ENCODE data around the gene PLAAT5.

DNA sequence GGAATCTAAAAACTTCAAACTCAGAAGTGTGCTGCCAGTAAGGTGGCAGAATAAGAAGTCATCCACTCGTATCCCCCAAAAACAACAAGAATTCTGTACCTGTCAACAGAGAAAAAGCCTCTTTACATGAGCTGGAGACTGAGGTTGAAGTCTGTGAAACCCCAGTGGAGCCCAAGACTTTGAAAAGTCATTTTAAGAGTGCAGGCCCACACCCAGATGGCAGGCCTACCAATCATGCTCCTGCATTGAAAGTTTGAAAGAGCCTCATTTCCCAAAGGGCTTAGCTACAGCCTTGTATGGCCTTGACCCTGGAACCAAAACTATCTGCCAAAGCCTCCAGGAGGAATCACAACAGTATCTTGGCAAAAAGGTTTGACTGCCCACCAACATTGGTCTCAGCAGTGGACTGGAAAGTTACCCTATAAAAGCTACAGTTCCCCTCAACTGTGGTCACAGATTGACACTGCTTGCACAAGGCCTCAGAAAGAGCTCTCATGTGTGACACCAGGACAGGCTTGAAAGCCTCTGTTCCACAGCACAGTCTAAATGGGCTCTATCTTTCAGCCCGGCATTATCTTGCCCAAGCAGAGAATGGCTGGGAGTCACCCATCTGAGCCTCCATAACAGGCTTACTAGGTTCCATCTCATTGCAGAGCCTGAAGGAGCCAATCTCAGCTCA, 73.7 kb downstream of the PLAAT5 start:
- TF ChIP-seq POLR2AphosphoS5 (IDR thresholded peaks at IDR 0.05; ENCODE audit: low read depth, low read length) (no peak), SIN3A (conservative IDR thresholded peaks at IDR 0.05 in 1 of 2, IDR thresholded peaks at IDR 0.05 in 1 of 2; ENCODE audit: low read depth in 1 of 2, low read length in 2 of 2) (no peak), TBP (IDR thresholded peaks at IDR 0.05; ENCODE audit: low read depth, low read length) (no peak)
- TF ChIP-seq, protein P1, sequence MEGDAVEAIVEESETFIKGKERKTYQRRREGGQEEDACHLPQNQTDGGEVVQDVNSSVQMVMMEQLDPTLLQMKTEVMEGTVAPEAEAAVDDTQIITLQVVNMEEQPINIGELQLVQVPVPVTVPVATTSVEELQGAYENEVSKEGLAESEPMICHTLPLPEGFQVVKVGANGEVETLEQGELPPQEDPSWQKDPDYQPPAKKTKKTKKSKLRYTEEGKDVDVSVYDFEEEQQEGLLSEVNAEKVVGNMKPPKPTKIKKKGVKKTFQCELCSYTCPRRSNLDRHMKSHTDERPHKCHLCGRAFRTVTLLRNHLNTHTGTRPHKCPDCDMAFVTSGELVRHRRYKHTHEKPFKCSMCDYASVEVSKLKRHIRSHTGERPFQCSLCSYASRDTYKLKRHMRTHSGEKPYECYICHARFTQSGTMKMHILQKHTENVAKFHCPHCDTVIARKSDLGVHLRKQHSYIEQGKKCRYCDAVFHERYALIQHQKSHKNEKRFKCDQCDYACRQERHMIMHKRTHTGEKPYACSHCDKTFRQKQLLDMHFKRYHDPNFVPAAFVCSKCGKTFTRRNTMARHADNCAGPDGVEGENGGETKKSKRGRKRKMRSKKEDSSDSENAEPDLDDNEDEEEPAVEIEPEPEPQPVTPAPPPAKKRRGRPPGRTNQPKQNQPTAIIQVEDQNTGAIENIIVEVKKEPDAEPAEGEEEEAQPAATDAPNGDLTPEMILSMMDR (IDR thresholded peaks at IDR 0.05; ENCODE audit: control extremely low read depth in 1 of 3, insufficient read depth in 1 of 3, low read depth in 1 of 3, low read length in 3 of 3): no peak
